Mesenchymal stem cell (in vitro differentiated cells and primary cell): ENCODE data around the gene IL1A.

ENCODE experiments used
- DNase-seq: peaks from one replicate; pipeline ENCODE4 v3.0.0-alpha.2; 2013
- H2AFZ ChIP-seq: one replicate; pipeline ENCODE4 v1.6.1; 2013; ENCODE audit warnings: low read depth, mild to moderate bottlenecking, control low read depth, inconsistent platforms, low read length, moderate library complexity
- H2AK5ac ChIP-seq: 2 replicates; pipeline ENCODE4 v1.6.1; 2013; ENCODE audit warnings: low read length, moderate library complexity, mild to moderate bottlenecking, inconsistent platforms; ENCODE audit not compliant: severe bottlenecking
- H2BK120ac ChIP-seq: one replicate; pipeline ENCODE4 v1.6.1; 2013; ENCODE audit warnings: low read depth, mild to moderate bottlenecking, inconsistent platforms, low read length, moderate library complexity
- H2BK12ac ChIP-seq, 2 experiments: one replicate each; pipeline ENCODE4 v1.6.1; 2013; ENCODE audit warnings: inconsistent platforms in 2 of 2, low read length in 2 of 2, mild to moderate bottlenecking in 2 of 2, moderate library complexity in 2 of 2, control low read depth in 1 of 2
- H2BK15ac ChIP-seq: one replicate; pipeline ENCODE4 v1.6.1; 2013; ENCODE audit warnings: mild to moderate bottlenecking, low read depth, inconsistent platforms; ENCODE audit not compliant: poor library complexity, severe bottlenecking
- H2BK5ac ChIP-seq: 2 replicates; pipeline ENCODE4 v1.6.1; 2013; ENCODE audit warnings: low read depth, mild to moderate bottlenecking, low read length, control low read depth, inconsistent platforms; ENCODE audit not compliant: poor library complexity, severe bottlenecking
- H3K14ac ChIP-seq, 2 experiments: one replicate each; pipeline ENCODE4 v1.6.1; 2013; ENCODE audit warnings: inconsistent platforms in 2 of 2, low read length in 2 of 2, control low read depth in 1 of 2, mild to moderate bottlenecking in 1 of 2, moderate library complexity in 1 of 2
- H3K18ac ChIP-seq, 2 experiments: one replicate each; pipeline ENCODE4 v1.6.1; 2013; ENCODE audit warnings: inconsistent platforms in 2 of 2, low read length in 2 of 2, control low read depth in 1 of 2, low read depth in 1 of 2, mild to moderate bottlenecking in 1 of 2
- H3K23ac ChIP-seq, 2 experiments: one replicate each; pipeline ENCODE4 v1.6.1; 2013; ENCODE audit warnings: inconsistent platforms in 2 of 2, low read length in 2 of 2, mild to moderate bottlenecking in 2 of 2, moderate library complexity in 2 of 2, control low read depth in 1 of 2
- H3K27ac ChIP-seq: 2 replicates; pipeline ENCODE4 v1.5.1; 2013; ENCODE audit warnings: mild to moderate bottlenecking, moderate library complexity, low read length, control low read depth, inconsistent platforms; ENCODE audit not compliant: poor library complexity, severe bottlenecking
- H3K27me3 ChIP-seq, 2 experiments: 2 replicates each; pipeline versions ENCODE4 v1.6.1 to v1.7.0; 2013; ENCODE audit warnings: low read length in 2 of 2, mild to moderate bottlenecking in 2 of 2, moderate library complexity in 2 of 2, control low read depth in 1 of 2, inconsistent platforms in 1 of 2; ENCODE audit not compliant: control insufficient read depth in 1 of 2, insufficient read depth in 1 of 2
- H3K36me3 ChIP-seq, 2 experiments: 2 replicates each; pipeline versions ENCODE4 v1.6.1 to v1.7.0; 2013; ENCODE audit warnings: low read length in 2 of 2, control low read depth in 1 of 2, inconsistent platforms in 1 of 2, low read depth in 1 of 2, mild to moderate bottlenecking in 1 of 2; ENCODE audit not compliant: insufficient read depth in 2 of 2, control insufficient read depth in 1 of 2
- H3K4ac ChIP-seq, 2 experiments: one replicate each; pipeline ENCODE4 v1.6.1; 2013; ENCODE audit warnings: inconsistent platforms in 2 of 2, low read length in 2 of 2, mild to moderate bottlenecking in 2 of 2, moderate library complexity in 2 of 2, control low read depth in 1 of 2, low read depth in 1 of 2
- H3K4me1 ChIP-seq: 2 replicates; pipeline ENCODE4 v1.6.1; 2013; ENCODE audit warnings: low read depth, low read length, control low read depth; ENCODE audit not compliant: control insufficient read depth, insufficient read depth
- H3K4me2 ChIP-seq: 2 replicates; pipeline ENCODE4 v1.6.1; 2013; ENCODE audit warnings: low read length, mild to moderate bottlenecking, inconsistent platforms; ENCODE audit not compliant: poor library complexity, severe bottlenecking
- H3K4me3 ChIP-seq, 2 experiments: 2 replicates each; pipeline versions ENCODE4 v1.5.1 to v1.7.0; 2013; ENCODE audit warnings: low read length in 2 of 2, mild to moderate bottlenecking in 2 of 2, control low read depth in 1 of 2, low read depth in 1 of 2; ENCODE audit not compliant: insufficient read depth in 1 of 2
- H3K79me1 ChIP-seq: replicated peaks from 2 replicates; pipeline ENCODE4 v1.6.1; 2013; ENCODE audit warnings: mild to moderate bottlenecking, control low read depth, low read length, inconsistent platforms; ENCODE audit not compliant: poor library complexity, severe bottlenecking
- H3K9ac ChIP-seq: 2 replicates; pipeline ENCODE4 v1.7.0; 2013; ENCODE audit warnings: mild to moderate bottlenecking, low read length, moderate library complexity
- H3K9me3 ChIP-seq: 2 replicates; pipeline ENCODE4 v1.7.0; 2013; ENCODE audit warnings: mild to moderate bottlenecking, low read length; ENCODE audit not compliant: control insufficient read depth
- H4K8ac ChIP-seq: one replicate; pipeline ENCODE4 v1.6.1; 2013; ENCODE audit warnings: inconsistent platforms, mild to moderate bottlenecking, low read length, moderate library complexity
- H4K91ac ChIP-seq: one replicate; pipeline ENCODE4 v1.6.1; 2013; ENCODE audit warnings: mild to moderate bottlenecking, low read length, inconsistent platforms
- WGBS: methylation state at CpG from one replicate; pipeline ENCODE4 v1.1.7; 2013; ENCODE audit warnings: mixed read lengths; 5-methylcytosine and 5-hydroxymethylcytosine counted together

The IL1A gene

DNA sequence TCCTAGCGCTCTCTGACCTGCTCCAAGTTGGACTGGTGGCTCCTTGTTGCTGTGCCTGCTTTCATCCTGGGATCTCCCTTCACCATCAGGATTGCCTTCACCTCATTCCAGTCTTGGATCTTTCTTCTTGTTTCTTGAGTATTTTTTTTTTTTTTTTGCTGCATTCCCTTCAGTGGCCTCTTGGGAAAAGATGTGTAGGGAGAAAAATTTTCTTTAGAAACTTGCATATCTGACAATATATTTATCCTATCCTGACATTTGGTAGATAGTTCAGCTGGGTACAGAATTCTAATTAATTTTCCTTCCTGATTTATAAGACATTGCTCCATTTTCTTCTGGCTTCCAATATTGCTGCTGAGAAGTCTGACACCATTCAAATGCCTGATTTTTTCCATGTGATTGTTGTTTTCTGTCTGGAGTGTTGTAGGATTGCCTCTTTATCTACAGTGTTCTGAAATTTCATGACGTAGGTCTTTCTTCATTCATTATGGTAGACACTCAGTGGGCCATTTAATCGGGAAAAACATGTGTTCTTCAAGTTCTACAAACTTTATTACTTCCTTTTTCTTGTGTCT lies 23.0 kb upstream of the IL1A start:
- no peak overlapping the region for H3K4ac ChIP-seq
- H2BK15ac ChIP-seq = no peak overlapping the region
- H2BK120ac ChIP-seq = no peak overlapping the region
- H3K79me1 ChIP-seq = no peaks in the 10 kb centered on the region
- no peak overlapping the region for H2AK5ac ChIP-seq
- H3K4me1 ChIP-seq = peaks cover 6% of the 10 kb centered on the region
- H2BK5ac ChIP-seq = no peak overlapping the region
- H4K91ac ChIP-seq = no peak overlapping the region
- H3K23ac ChIP-seq = no peak overlapping the region
- DNase-seq = no peak
- 96% methylated on average over 3 of the region's 3 CpGs for WGBS
- H3K4me3 ChIP-seq = no peak overlapping the region
- no peak overlapping the region for H3K9ac ChIP-seq
- H2AFZ ChIP-seq = no peak overlapping the region
- no peak overlapping the region for H4K8ac ChIP-seq
- H3K27ac ChIP-seq = no peak overlapping the region
- no peak overlapping the region for H3K14ac ChIP-seq
- no peak overlapping the region for H3K18ac ChIP-seq
- H3K4me2 ChIP-seq = no peak overlapping the region
- H3K9me3 ChIP-seq = peaks cover 6% of the 10 kb centered on the region
- H3K36me3 ChIP-seq = no peaks in the 10 kb centered on the region
- H3K27me3 ChIP-seq = no peaks in the 10 kb centered on the region
- no peak overlapping the region for H2BK12ac ChIP-seq

DNA sequence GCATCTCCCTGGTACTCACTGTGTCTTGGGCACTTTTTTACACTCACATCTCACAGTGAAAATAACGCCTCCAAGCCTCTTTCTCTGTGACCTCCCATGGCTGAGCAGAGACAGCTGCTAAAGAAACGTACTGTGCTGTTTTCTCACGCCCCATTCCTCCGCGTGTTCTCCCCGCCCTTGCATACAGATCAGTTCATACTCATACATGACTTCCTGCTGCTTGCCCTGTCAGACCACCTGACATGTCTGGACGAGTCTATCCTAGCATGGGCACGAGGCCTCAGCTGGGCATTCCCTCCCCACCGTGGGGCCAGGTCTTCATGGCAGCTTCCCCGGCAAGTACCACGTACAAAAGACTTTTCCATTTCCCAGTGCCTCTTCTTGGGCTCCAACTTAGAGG lies 21.2 kb upstream of the IL1A start:
- peak overlapping the region; percentile 88 for H2BK15ac ChIP-seq

DNA sequence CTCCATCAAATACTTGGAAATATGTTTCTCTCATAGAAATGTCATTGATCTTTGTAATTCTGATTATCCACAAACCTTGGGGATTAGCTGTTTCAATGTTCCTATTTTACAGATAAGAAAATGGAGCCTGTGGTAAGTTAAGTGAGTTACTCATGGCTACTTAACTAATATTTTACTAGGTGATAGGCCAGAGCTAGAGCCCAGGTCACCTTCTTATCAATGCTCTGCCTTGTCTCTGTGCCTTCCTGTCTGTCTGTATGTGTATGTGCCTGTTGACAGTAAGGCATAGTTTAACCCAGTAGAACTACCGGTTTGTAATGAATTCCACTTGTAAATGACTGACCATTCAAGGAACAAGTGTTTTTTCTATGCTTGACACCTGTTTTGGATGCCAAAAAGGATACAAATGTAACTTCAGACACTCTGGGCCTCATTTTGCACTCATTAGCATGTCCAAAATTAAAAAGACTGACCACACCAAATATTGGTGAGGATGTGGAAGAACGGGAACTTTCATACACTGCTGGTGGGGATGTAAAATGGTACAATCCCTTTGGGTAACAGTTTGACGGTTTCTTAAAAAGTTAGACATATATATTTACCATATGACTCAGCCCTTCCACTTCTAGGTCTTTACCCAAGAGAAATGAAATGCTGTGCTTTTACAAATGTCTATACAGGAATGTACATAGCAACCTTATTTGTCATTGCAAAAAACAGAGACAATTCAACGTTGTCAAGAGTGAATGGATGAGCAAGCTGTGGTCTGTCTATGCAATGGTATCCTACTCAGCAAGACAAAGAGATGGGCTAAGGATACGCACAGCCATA lies 19.6 kb upstream of the IL1A start:
- no peak overlapping the region for H3K23ac ChIP-seq
- H3K36me3 ChIP-seq = no peaks in the 10 kb centered on the region
- H3K18ac ChIP-seq = no peak overlapping the region
- no peaks in the 10 kb centered on the region for H3K79me1 ChIP-seq
- H2BK12ac ChIP-seq = no peak overlapping the region
- H3K4me1 ChIP-seq = peaks cover 3% of the 10 kb centered on the region
- no peak overlapping the region for H2AFZ ChIP-seq
- no peak overlapping the region for H2BK15ac ChIP-seq
- no peaks in the 10 kb centered on the region for H3K27me3 ChIP-seq
- H2AK5ac ChIP-seq = no peak overlapping the region
- H3K9ac ChIP-seq = no peak overlapping the region
- no peak overlapping the region for H3K4ac ChIP-seq
- H3K14ac ChIP-seq = no peak overlapping the region
- no peak overlapping the region for H3K4me2 ChIP-seq
- H2BK120ac ChIP-seq = no peak overlapping the region
- 15% methylated on average over 2 of the region's 5 CpGs for WGBS
- no peak overlapping the region for H4K8ac ChIP-seq
- H3K4me3 ChIP-seq = no peak overlapping the region
- peaks cover 6% of the 10 kb centered on the region for H3K9me3 ChIP-seq
- no peak overlapping the region for H4K91ac ChIP-seq
- peak; percentile 93 for DNase-seq
- H3K27ac ChIP-seq = peak overlapping the region; percentile 11
- H2BK5ac ChIP-seq = no peak overlapping the region

More for the DNA sequence above, 21.2 kb upstream of the IL1A start:
- Histone ChIP-seq H3K27ac (no peak overlapping the region), H3K18ac (peak overlapping the region; percentile 57 to 78), H2BK12ac (peak overlapping the region; percentile 38 to 61), H3K9me3 (peaks cover 6% of the 10 kb centered on the region), H3K14ac (peak overlapping the region in 1 of 2 experiments; percentile 19), H3K4me2 (no peak overlapping the region), H3K23ac (no peak overlapping the region), H3K4ac (peak overlapping the region in 1 of 2 experiments; percentile 25), H3K4me1 (peaks cover 3% of the 10 kb centered on the region), H2AFZ (no peak overlapping the region), H3K27me3 (no peaks in the 10 kb centered on the region), H3K4me3 (no peak overlapping the region), H2BK5ac (no peak overlapping the region), H2BK120ac (peak overlapping the region; percentile 9), H3K9ac (no peak overlapping the region), H4K8ac (peak overlapping the region; percentile 35), H3K79me1 (no peaks in the 10 kb centered on the region), H4K91ac (peak overlapping the region; percentile 64), H2AK5ac (peak overlapping the region; percentile 24), H3K36me3 (no peaks in the 10 kb centered on the region)
- 95% methylated on average over 11 of the region's 11 CpGs for WGBS
- no peak for DNase-seq

DNA sequence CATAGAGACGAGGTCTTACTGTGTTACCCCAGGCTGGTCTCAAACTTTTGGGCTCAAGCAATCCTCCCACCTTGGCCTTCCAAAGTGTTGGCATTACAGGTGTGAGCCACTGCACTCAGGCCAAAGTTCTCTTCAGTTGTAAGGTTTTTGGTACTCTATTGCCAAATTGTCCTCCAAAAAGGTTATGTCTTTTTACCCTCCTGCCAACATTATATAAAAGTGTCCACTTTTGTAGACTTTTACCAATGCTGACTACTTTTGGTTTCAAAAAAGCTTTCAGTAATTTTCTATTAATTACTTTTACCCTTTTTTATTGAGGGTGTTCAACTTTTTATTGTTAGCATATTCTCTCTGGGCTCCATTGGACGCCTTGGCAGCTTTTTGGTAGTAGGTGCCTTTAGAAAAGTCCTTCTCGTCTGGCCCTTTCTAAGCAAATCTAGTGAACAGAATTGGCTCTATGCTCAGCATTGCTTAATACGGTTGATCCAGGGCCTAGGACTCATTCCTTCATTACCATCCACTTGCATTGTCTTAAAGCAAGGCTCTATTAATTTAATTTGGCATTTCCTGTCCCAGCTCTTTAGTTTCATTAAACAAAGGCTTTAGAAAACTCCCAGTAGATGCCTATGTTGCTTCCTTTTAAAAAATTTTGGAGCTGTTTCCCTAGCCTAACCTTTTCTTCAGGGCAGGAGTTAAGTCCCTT lies 16.7 kb upstream of the IL1A start:
- H2AFZ ChIP-seq = no peak overlapping the region
- H4K91ac ChIP-seq = no peak overlapping the region
- no peaks in the 10 kb centered on the region for H3K79me1 ChIP-seq
- no peak overlapping the region for H2BK15ac ChIP-seq
- no peak overlapping the region for H3K23ac ChIP-seq
- H3K36me3 ChIP-seq = no peaks in the 10 kb centered on the region
- no peak overlapping the region for H3K4me2 ChIP-seq
- no peak for DNase-seq
- no peak overlapping the region for H3K14ac ChIP-seq
- H3K4me3 ChIP-seq = no peak overlapping the region
- H2BK5ac ChIP-seq = no peak overlapping the region
- no peak overlapping the region for H2BK12ac ChIP-seq
- no peak overlapping the region for H2AK5ac ChIP-seq
- H3K4ac ChIP-seq = no peak overlapping the region
- WGBS = 94% methylated on average over 4 of the region's 4 CpGs
- H2BK120ac ChIP-seq = no peak overlapping the region
- H3K18ac ChIP-seq = no peak overlapping the region
- H4K8ac ChIP-seq = no peak overlapping the region
- no peaks in the 10 kb centered on the region for H3K27me3 ChIP-seq
- peaks cover 3% of the 10 kb centered on the region for H3K4me1 ChIP-seq
- H3K27ac ChIP-seq = no peak overlapping the region
- peaks cover 3% of the 10 kb centered on the region for H3K9me3 ChIP-seq
- H3K9ac ChIP-seq = no peak overlapping the region
